H1 (cell line): ENCODE measurements around the gene UCP2. TPM values are rescaled to one million over a fixed set of nuclear protein-coding genes. Genes with fewer than 3 reads are reported as not detected.

Source experiments
- BCL11A ChIP-seq, 2 experiments: IDR thresholded peaks; one replicate each; pipeline ENCODE4 v1.6.1; 2011; ENCODE audit warnings: low read depth in 2 of 2, low read length in 2 of 2, mild to moderate bottlenecking in 2 of 2
- CHD1 ChIP-seq: IDR thresholded peaks from 2 replicates; pipeline ENCODE4 v1.6.1; 2012; ENCODE audit warnings: low read depth, low read length, improper control_type of control experiment
- SUZ12 ChIP-seq: fragments of 200-600 bp; sonication (generic); IDR thresholded peaks from 2 replicates; pipeline ENCODE4 v1.6.1; 2012; ENCODE audit warnings: mild to moderate bottlenecking, inconsistent platforms, low read length, moderate library complexity, mixed read lengths
- polyA plus RNA-seq, 7 experiments: library from polyadenylated mRNA; depleted of rRNA in 3 of 7; stranded (reverse) in 5 of 7; unstranded in 2 of 7; fragments of >200 nt in 5 of 7; fragments of 200-250 nt in 2 of 7; gene quantifications; 1 replicate in 5 of 7; 2 replicates in 1 of 7; 4 replicates in 1 of 7; pipeline versions ENCODE4 v1.2.1 to v1.2.3, GENCODE V29; 2011 to 2013; ENCODE audit warnings: missing spikeins in 2 of 7, mixed read lengths in 2 of 7
- total RNA-seq: library from RNA; stranded (reverse); fragmentation: NEBNext Ultra II Directional; extraction: Animal tissue kit (Norgen Biotek cat#: 25700); gene quantifications from 2 replicates; pipeline ENCODE4 v1.2.1, GENCODE V29; 2021
- TF ChIP-seq, protein P1 (sequence below): fragments of 300-600 bp; sonication (generic); IDR thresholded peaks from 2 replicates; pipeline ENCODE4 v1.7.1; 2012; ENCODE audit warnings: low read length, moderate library complexity, mild to moderate bottlenecking, inconsistent platforms; ENCODE audit not compliant: insufficient replicate concordance

UCP2 gene
- total and polyA plus RNA-seq, 2 of the 8 experiments (the other 6 are each of a cell fraction or from before 2014, with no cell fraction given), result 46.2 to 55.2 TPM

- TF ChIP-seq, protein P1, sequence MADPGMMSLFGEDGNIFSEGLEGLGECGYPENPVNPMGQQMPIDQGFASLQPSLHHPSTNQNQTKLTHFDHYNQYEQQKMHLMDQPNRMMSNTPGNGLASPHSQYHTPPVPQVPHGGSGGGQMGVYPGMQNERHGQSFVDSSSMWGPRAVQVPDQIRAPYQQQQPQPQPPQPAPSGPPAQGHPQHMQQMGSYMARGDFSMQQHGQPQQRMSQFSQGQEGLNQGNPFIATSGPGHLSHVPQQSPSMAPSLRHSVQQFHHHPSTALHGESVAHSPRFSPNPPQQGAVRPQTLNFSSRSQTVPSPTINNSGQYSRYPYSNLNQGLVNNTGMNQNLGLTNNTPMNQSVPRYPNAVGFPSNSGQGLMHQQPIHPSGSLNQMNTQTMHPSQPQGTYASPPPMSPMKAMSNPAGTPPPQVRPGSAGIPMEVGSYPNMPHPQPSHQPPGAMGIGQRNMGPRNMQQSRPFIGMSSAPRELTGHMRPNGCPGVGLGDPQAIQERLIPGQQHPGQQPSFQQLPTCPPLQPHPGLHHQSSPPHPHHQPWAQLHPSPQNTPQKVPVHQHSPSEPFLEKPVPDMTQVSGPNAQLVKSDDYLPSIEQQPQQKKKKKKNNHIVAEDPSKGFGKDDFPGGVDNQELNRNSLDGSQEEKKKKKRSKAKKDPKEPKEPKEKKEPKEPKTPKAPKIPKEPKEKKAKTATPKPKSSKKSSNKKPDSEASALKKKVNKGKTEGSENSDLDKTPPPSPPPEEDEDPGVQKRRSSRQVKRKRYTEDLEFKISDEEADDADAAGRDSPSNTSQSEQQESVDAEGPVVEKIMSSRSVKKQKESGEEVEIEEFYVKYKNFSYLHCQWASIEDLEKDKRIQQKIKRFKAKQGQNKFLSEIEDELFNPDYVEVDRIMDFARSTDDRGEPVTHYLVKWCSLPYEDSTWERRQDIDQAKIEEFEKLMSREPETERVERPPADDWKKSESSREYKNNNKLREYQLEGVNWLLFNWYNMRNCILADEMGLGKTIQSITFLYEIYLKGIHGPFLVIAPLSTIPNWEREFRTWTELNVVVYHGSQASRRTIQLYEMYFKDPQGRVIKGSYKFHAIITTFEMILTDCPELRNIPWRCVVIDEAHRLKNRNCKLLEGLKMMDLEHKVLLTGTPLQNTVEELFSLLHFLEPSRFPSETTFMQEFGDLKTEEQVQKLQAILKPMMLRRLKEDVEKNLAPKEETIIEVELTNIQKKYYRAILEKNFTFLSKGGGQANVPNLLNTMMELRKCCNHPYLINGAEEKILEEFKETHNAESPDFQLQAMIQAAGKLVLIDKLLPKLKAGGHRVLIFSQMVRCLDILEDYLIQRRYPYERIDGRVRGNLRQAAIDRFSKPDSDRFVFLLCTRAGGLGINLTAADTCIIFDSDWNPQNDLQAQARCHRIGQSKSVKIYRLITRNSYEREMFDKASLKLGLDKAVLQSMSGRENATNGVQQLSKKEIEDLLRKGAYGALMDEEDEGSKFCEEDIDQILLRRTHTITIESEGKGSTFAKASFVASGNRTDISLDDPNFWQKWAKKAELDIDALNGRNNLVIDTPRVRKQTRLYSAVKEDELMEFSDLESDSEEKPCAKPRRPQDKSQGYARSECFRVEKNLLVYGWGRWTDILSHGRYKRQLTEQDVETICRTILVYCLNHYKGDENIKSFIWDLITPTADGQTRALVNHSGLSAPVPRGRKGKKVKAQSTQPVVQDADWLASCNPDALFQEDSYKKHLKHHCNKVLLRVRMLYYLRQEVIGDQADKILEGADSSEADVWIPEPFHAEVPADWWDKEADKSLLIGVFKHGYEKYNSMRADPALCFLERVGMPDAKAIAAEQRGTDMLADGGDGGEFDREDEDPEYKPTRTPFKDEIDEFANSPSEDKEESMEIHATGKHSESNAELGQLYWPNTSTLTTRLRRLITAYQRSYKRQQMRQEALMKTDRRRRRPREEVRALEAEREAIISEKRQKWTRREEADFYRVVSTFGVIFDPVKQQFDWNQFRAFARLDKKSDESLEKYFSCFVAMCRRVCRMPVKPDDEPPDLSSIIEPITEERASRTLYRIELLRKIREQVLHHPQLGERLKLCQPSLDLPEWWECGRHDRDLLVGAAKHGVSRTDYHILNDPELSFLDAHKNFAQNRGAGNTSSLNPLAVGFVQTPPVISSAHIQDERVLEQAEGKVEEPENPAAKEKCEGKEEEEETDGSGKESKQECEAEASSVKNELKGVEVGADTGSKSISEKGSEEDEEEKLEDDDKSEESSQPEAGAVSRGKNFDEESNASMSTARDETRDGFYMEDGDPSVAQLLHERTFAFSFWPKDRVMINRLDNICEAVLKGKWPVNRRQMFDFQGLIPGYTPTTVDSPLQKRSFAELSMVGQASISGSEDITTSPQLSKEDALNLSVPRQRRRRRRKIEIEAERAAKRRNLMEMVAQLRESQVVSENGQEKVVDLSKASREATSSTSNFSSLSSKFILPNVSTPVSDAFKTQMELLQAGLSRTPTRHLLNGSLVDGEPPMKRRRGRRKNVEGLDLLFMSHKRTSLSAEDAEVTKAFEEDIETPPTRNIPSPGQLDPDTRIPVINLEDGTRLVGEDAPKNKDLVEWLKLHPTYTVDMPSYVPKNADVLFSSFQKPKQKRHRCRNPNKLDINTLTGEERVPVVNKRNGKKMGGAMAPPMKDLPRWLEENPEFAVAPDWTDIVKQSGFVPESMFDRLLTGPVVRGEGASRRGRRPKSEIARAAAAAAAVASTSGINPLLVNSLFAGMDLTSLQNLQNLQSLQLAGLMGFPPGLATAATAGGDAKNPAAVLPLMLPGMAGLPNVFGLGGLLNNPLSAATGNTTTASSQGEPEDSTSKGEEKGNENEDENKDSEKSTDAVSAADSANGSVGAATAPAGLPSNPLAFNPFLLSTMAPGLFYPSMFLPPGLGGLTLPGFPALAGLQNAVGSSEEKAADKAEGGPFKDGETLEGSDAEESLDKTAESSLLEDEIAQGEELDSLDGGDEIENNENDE, result no peak
- TF ChIP-seq SUZ12 (no peak), CHD1 (no peak), BCL11A (IDR thresholded peaks at IDR 0.05; ENCODE audit: low read depth in 2 of 2, low read length in 2 of 2) (no peak)
Measured at GRCh38 chr11:74019104-74019738, 36.6 kb upstream of the UCP2 start (continued).
